HG02938 (cell line): ENCODE data around the gene TRRAP.

ENCODE experiments used
- ATAC-seq: cut with Tn5 transposase; IDR thresholded peaks from one replicate; pipeline ENCODE4 v1.9.1; 2021; ENCODE audit warnings: mild to moderate bottlenecking, moderate library complexity; ENCODE audit not compliant: unreplicated experiment

The TRRAP gene

DNA sequence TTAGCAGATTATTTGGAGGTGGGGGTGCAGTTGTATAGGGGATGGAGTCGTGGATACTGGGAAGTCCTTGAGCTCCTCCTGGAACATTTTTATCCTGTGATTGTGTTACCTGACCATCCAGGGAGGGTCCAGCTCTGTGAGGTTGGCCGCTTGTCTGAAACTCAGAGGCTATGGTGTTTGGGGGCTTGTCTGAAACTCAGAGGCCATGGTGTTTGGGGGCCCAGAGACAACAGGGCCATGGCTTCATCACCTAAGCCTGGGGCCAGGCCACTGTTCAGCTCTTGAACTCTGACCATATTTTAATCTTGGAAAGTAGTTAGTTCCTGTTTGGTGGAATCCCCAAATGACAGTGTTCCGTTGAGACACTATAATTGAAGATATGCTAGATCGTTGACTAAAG lies 66.1 kb downstream of the TRRAP start:
- ATAC-seq, result no peak

DNA sequence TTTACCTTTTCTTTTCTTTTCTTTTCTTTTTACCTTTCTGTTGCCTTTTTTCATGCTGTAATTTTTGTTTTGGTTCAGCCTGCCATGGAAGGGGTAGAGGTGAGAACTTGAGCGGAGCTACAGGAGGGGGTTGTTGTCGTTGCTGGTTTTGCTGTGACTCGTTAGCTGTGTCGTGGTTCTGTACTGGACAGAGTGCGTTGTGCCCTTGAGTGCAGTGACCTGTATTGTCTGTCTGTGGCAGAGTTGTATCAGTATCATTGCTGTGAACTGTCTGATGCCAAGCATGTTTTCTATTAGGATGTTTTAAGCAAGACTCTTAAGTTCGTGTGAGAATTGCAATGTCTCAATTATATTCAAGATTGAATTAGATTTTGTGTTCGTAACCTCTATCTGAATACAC lies 67.5 kb downstream of the TRRAP start:
- no peak for ATAC-seq

DNA sequence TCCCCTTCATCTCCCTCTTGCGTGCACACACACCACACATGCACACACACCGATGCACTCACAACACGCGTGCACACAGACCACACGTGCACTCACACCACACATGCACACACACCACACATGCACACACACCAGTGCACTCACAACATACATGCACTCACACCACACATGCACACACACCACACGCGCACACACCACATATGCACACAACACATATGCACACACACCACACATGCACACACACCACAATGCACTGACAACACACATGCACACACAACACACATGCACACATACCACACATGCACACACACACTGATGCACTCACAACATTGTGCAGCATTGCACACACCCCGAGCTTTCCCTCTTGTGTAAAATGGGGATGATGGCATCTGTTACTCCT lies 68.1 kb downstream of the TRRAP start:
- no peak for ATAC-seq

DNA sequence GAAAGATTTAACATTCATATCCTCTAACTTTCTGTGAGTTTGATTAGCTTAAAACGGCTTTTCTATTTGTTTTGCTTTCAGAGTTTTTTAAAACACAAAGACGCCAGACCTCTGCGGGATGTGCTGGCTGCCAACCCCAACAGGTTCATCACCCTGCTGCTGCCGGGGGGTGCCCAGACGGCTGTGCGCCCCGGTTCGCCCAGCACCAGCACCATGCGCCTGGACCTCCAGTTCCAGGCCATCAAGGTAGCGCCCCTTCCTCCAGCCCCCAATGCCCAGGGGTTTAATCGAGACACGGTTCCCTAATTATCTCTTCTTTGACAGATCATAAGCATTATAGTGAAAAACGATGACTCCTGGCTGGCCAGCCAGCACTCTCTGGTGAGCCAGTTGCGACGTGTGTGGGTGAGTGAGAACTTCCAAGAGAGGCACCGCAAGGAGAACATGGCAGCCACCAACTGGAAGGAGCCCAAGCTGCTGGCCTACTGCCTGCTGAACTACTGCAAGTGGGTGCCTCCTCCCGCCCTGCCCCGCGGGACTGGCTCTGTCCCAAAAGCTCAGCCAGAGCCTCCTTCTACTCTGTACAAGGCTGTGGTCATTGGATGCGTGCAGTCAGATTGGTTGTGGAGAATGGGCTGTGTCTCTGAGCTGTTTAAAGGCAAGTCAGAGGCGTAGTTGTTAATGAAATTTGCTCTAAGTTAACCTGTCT lies 71.2 kb downstream of the TRRAP start:
- no peak for ATAC-seq

DNA sequence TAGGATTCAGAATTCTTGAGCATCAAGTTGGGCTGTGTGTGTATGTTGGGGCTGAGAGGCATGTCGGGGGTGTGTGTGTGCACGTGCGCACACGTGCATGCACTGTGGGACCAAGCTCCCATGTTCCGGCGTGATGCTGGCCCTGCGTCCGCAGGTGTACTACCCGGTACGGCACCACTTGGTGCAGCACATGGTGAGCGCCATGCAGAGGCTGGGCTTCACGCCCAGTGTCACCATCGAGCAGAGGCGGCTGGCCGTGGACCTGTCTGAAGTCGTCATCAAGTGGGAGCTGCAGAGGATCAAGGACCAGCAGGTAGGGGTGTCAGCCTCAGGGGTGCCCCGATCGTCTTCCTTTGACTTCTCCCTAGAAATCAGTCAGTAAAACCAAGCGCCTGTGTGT lies 77.7 kb downstream of the TRRAP start:
- no peak for ATAC-seq

DNA sequence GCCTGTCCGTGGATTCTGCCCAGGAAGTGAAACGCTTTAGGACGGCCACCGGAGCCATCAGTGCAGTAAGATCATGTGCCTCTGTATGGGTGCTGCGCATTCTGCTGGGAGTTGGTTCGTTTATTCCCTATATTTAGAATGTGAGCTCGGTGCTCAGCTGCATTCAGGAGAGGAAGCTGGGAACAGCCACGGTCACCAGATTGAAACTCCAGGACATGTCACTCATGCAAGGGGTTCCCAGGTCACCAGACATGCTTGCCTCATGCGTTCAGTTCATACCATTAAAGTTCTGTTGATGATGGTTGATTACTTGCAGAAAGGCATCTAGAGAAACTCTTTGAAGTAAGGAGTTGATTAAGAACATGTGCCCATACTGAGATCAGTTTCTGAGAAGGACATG lies 78.1 kb downstream of the TRRAP start:
- ATAC-seq, result no peak

DNA sequence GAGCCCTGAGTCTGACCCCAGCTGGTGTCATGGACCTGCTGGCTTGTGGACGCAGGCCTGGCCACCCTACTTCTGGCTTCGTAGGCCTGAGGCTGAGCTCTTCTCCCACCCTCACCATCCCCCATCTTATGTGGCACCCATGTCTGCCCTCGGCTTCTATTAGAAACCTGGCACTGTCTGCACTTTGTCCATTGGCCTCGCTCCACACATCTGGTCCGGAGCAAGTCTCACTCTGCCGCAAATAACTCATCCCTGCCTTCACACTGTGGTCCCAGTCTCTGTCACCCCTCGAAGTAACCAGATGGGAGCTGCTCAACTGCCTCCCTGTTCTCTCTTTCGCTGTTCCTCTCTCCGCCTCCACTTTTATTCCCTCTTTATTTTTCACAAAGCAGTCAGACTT lies 78.6 kb downstream of the TRRAP start:
- ATAC-seq, result no peak

DNA sequence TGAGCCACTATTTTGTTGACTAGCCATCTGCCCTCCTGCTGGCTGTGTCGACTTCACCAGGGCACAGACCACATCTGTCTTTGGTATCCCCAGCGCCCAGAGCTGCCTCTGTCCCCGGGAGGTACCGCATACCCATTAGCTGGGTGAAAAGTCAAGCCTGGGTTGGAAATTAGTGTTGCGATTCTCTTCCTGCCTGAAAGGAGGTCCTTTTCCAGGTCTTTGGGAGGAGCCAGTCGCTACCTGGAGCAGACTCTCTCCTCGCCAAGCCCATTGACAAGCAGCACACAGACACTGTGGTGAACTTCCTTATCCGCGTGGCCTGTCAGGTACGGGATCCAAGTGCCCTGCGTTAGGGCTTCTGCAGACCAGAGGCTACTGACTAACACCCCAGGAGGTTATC lies 79.4 kb downstream of the TRRAP start:
- no peak for ATAC-seq

DNA sequence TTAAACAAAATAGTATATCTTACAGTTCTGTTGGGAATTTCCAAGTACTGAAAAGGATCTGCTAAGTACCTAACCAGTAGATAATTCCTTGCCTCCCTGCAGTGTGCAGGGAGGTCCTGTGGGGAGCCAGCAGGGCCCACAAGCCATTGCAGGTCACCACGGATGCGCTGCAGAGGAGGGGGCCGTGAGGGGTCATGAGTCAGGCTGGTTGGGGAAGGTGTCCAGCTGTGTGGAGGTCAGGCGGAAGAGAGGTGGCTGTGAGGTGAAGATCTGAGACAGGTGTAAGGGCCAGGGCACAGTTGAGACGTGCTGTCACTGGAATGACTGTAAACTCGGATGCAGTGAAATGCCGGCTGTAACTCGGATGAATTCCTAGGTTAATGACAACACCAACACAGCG lies 80.6 kb downstream of the TRRAP start:
- no peak for ATAC-seq

DNA sequence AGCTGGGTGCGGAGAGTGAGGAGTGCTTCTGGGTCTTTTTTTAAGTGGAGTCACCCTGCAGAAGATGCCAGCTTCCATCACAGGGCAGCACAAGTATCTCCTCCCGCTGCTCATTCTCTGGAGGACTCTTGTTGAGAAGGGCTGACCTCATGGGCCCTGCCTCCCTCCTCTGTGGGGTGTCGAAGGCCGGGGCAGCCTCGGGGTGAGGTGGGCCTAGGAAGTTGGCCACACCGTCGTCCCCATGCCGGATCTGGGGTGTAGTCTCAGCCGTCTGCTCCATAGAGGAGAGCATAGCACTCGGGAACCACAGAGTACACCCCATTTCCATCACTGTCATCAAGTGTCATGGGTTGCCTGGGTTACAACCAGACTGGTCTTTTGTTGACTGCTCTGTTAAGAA lies 85.0 kb downstream of the TRRAP start:
- ATAC-seq, result no peak

DNA sequence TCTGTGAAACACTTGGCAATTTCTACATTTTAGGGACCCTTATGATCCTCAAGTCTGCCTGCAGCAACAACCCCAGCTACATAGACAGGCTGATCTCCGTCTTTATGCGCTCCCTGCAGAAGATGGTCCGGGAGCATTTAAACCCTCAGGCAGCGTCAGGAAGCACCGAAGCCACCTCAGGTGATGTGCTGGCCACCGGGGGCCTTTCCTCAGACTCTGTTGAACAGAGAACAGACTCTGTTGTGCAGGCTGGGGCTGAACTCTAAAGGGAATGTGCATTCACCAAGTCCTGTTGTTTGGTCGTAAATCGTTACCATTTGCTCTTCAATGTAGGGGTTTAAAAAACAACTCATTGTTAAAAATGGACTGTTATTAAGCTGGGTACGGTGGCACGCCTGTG lies 86.3 kb downstream of the TRRAP start:
- ATAC-seq, result no peak

DNA sequence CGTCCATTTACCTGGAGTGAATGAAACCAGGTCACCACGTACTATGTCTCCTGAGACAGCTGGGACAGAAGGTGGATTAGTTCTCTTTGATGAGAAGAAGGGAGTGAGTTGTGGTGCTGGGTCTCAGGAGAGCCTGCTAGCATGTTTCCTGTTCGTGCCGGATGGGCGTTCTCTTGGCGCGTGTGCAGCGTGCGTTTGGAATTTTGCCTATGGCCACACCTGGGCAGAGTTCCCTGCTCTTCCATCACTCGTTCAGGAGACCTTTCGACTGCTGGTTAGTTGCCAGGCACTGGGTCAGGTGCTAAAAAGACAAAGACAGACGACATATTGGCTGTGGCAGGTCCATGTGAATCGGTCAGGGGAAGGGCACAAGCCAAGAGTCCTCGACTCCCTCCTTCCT lies 90.3 kb downstream of the TRRAP start:
- ATAC-seq, result no peak

DNA sequence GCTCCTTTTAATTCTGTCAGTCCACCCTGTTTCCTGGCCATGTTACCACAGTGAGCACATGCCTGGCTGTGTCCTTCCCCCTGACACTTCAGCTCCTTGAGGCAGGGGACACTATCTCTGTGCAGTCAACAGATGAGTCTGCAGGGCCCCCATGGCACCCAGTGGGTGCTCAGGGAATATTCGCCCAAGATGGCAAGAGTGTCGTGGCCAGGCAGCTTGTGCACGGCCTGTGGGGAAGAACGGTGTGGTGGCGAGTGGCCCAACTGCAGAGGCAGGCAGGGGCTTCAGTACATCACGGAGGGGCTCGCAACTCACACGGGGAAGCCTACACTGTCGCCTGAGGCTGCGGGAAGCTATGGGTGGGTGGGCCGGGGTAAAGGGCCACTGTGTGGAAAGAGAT lies 91.1 kb downstream of the TRRAP start:
- ATAC-seq, result no peak

DNA sequence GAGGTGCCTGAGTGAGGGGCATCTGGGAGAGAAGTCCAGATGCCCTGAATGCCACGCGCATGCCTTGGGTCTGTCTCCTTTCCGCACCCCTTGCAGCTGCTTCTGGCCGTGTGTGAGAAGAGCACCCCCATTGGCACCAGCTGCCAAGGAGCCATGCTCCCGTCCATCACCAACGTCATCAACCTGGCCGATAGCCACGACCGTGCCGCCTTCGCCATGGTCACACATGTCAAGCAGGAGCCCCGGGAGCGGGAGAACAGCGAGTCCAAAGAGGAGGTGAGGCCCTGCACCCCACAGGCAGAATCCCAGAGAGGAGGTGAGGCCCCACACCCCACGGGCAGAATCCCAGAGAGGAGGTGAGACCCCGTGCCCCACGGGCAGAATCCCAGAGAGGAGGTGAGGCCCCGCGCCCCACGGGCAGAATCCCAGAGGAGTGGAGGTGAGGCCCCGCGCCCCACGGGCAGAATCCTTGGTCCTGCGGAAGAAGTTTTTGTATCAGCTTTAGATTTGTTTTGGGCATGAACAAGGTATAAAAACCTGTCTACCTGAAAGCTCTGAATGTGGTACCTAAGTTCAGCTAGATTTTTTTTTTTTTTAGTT lies 91.8 kb downstream of the TRRAP start:
- no peak for ATAC-seq

DNA sequence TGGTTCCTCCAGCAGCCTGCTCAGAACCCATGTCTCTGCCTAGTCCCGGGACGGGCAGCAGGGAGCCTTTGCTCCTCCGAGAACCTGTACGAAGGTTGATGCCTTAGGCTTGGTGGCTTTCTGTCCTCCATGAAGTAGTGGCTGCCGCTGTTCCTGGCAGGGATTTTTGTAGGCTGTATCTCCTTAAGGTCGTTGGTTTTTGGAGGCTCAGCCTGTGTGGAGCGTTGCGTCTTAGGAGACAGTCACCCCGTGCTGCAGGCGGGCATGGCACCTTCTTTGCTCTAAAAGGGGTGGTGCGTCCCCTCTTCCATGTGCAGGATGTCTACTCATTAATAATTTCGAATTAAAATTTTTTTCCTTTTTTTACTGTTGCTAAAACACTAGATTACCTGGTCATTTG lies 92.5 kb downstream of the TRRAP start:
- no peak for ATAC-seq

DNA sequence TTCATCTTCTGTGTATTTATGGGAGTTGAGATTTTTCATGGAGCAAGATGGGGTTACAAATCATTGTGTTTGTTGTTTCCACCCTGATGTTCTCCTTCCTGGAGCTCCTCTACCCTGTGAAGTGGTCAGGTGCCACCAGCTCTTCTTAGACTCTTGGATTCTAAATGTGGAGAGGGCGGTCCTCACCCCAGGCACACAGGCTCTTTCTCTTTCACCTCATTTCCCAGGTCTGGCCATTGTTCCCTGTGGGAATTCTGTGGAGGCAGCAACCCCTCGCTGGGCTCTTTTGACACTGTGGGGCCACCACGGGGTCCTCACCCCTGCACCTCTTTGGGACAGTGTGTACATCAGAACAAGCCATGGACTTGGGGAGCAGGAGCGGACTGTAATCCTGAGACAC lies 95.9 kb downstream of the TRRAP start:
- ATAC-seq, result no peak

DNA sequence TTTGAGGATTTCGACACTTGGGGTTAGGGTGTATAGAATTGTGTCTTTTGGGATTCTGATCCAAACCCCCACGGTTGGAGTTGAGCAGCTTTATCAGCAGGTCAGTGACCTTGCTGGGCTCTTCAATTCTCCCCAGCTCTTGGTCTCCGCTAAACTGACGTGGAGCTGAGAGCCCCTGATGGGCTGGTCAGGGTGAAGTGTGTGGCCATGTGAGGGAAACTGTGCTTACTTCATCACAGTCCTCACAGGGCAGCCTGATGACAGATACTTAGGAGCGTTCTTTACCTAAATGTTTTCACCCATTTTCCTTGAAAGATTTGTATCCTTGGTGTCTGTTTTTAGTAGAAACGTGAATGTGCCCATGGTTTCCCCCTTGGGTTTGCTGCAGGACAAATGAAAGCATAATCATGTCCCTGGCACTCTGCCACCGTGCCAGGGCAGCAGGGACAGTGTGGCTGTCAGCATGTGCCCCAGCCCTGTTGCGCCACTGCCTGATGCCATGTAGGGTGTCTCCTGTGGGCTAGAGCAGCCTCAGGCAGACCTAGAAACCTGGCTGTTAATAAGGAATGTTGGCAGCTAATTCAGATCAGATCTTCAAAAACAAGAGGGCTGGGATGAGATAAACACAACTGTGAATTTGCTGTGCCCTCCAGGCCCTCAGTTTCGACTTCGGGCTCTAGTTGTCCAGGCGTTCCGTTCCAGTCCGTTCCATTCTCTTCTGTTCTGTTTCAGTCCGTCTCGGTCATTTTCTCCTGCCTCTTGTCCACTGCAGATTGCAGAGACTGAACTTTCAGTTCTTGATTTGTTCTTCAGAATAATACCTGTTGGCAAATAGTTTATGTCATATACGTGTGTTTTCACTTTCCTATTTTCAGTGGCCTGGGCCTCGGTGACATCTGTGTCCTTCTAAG lies 96.8 kb downstream of the TRRAP start:
- ATAC-seq, result no peak

DNA sequence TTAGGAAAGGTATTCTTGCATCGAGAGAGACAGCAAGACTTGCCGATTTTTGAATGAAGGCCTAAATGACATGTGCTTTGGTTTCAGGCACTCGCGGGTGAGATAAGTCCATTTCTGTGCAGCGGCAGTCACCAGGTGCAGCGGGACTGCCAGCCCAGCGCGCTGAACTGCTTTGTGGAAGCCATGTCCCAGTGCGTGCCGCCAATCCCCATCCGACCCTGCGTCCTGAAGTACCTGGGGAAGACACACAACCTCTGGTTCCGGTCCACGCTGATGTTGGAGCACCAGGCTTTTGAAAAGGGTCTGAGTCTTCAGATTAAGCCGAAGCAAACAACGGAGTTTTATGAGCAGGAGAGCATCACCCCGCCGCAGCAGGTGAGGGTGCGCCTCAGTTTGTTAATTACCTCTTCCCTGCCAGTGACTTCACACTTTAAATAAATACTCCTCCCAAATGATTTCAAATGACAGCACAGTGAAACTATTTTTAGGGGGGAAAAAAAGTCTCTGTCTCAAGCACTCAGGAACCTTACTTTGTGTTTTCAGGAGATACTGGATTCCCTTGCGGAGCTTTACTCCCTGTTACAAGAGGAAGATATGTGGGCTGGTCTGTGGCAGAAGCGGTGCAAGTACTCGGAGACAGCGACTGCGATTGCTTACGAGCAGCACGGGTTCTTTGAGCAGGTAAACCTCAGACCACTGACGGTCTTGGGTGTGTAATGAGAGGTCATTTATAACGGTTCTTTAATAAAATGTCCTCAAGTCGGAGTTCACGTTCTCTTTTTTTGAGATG lies 98.3 kb downstream of the TRRAP start:
- ATAC-seq, result no peak

DNA sequence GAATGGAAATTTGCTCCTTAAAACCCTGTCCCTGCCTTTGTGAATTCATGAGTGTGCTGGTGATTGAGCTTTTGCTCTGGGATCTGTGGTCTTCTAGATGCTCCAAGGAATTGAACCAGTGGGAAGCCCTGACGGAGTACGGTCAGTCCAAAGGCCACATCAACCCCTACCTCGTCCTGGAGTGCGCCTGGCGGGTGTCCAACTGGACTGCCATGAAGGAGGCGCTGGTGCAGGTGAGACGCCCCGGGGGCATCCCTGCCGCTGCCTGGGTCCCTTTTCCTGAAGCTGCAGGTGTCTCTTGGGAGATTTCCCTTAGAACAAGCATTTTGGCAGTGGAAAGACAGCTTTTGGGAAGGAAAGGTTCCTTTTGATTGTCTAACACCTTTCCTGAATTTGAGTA lies 100.3 kb downstream of the TRRAP start:
- no peak for ATAC-seq

DNA sequence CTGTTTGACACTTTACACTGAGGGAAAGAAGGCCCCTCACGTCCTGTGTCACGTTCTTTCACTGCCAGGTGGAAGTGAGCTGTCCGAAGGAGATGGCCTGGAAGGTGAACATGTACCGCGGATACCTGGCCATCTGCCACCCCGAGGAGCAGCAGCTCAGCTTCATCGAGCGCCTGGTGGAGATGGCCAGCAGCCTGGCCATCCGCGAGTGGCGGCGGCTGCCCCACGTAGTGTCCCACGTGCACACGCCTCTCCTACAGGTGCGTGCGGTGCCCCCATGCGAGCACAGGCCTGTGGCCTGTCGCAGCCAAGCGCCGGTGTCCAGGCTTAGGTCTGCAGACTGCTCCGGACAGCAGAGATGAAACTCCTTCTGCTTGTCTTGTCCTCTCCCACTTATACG lies 103.4 kb downstream of the TRRAP start:
- no peak for ATAC-seq

DNA sequence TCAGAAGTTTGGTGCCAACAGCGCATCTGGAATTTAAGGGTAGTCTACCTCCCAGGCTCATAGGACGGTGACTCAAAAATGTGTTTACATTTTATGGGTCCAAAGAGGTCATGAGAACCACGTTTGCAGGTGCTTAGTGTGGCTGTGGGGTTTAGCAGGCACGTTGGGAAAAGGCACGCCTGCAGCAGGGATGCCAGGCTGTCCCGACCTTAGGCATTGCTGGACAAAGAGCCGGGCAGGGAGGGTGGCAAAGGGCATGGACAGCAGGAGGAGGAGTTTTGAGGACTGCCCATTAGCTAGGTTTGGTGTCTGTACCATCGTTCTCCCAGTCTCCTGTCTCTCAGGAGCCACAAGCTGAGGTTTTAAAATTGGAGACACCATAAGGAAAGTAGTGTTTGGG lies 104.4 kb downstream of the TRRAP start:
- ATAC-seq, result no peak
